ENCODE measurements around the gene FBXO10.

The FBXO10 gene

GRCh38 chr9:37622462-37622861, 46.3 kb upstream of the FBXO10 start:
- DNase-seq (ENCODE audit: low read depth) = no peak
- H3K4me3 ChIP-seq (ENCODE audit: low read depth, low read length) = no peak overlapping the region

GRCh38 chr9:37621273-37622121, 45.3 kb upstream of the FBXO10 start:
- no peak for TF ChIP-seq POLR2A (IDR thresholded peaks at IDR 0.05; ENCODE audit: extremely low read depth, insufficient read length)
- TF ChIP-seq MYC (IDR thresholded peaks at IDR 0.05; ENCODE audit: low read depth, low read length) = no peak
- TF ChIP-seq CTCF (IDR thresholded peaks at IDR 0.05; ENCODE audit: low read depth, low read length) = no peak
- no peak for TF ChIP-seq MAX (IDR thresholded peaks at IDR 0.05; ENCODE audit: low read depth, low read length)
- H3K4me3 ChIP-seq (ENCODE audit: low read depth, low read length) = no peak overlapping the region
- DNase-seq (ENCODE audit: low read depth) = no peak

More at GRCh38 chr9:37622462-37622861, 46.3 kb upstream of the FBXO10 start:
- TF ChIP-seq MAX (IDR thresholded peaks at IDR 0.05; ENCODE audit: low read depth, low read length) (no peak), CTCF (IDR thresholded peaks at IDR 0.05; ENCODE audit: low read depth, low read length) (no peak), MYC (IDR thresholded peaks at IDR 0.05; ENCODE audit: low read depth, low read length) (no peak), POLR2A (IDR thresholded peaks at IDR 0.05; ENCODE audit: extremely low read depth, insufficient read length) (no peak)

GRCh38 chr9:37620396-37620795, 44.2 kb upstream of the FBXO10 start:
- DNase-seq (ENCODE audit: low read depth) = no peak
- no peak for TF ChIP-seq MYC (IDR thresholded peaks at IDR 0.05; ENCODE audit: low read depth, low read length)
- H3K4me3 ChIP-seq (ENCODE audit: low read depth, low read length) = no peak overlapping the region

- no peak for DNase-seq (ENCODE audit: low read depth)
- TF ChIP-seq MYC (IDR thresholded peaks at IDR 0.05; ENCODE audit: low read depth, low read length) (no peak), CTCF (IDR thresholded peaks at IDR 0.05; ENCODE audit: low read depth, low read length) (no peak), POLR2A (IDR thresholded peaks at IDR 0.05; ENCODE audit: extremely low read depth, insufficient read length) (no peak), MAX (IDR thresholded peaks at IDR 0.05; ENCODE audit: low read depth, low read length) (no peak)
- no peak overlapping the region for H3K4me3 ChIP-seq (ENCODE audit: low read depth, low read length)
These were observed 43.6 kb upstream of the FBXO10 start for GRCh38 chr9:37619806-37620205.

GRCh38 chr9:37618817-37619216, 42.6 kb upstream of the FBXO10 start:
- TF ChIP-seq POLR2A (IDR thresholded peaks at IDR 0.05; ENCODE audit: extremely low read depth, insufficient read length) (no peak), MYC (IDR thresholded peaks at IDR 0.05; ENCODE audit: low read depth, low read length) (no peak)
- DNase-seq (ENCODE audit: low read depth) = no peak
- H3K4me3 ChIP-seq (ENCODE audit: low read depth, low read length) = no peak overlapping the region

GRCh38 chr9:37617832-37618231, 41.7 kb upstream of the FBXO10 start:
- TF ChIP-seq POLR2A (IDR thresholded peaks at IDR 0.05; ENCODE audit: extremely low read depth, insufficient read length) (no peak), MAX (IDR thresholded peaks at IDR 0.05; ENCODE audit: low read depth, low read length) (no peak), MYC (IDR thresholded peaks at IDR 0.05; ENCODE audit: low read depth, low read length) (no peak), CTCF (IDR thresholded peaks at IDR 0.05; ENCODE audit: low read depth, low read length) (no peak)
- DNase-seq (ENCODE audit: low read depth) = no peak
- no peak overlapping the region for H3K4me3 ChIP-seq (ENCODE audit: low read depth, low read length)

GRCh38 chr9:37617161-37617560, 41.0 kb upstream of the FBXO10 start:
- DNase-seq (ENCODE audit: low read depth) = no peak
- H3K4me3 ChIP-seq (ENCODE audit: low read depth, low read length) = no peak overlapping the region
- TF ChIP-seq POLR2A (IDR thresholded peaks at IDR 0.05; ENCODE audit: extremely low read depth, insufficient read length) (no peak), MYC (IDR thresholded peaks at IDR 0.05; ENCODE audit: low read depth, low read length) (no peak), MAX (IDR thresholded peaks at IDR 0.05; ENCODE audit: low read depth, low read length) (no peak), CTCF (IDR thresholded peaks at IDR 0.05; ENCODE audit: low read depth, low read length) (no peak)

All from NB4 (cell line).